SU-DHL-6 (cell line): ENCODE measurements around the gene RINL.

ENCODE experiments used
- EZH2phosphoT487 ChIP-seq: fragments of 200-600 bp; sonication (generic), shearing (Covaris generic); conservative IDR thresholded peaks from 2 replicates; pipeline ENCODE4 v1.6.1; 2018; ENCODE audit warnings: mild to moderate bottlenecking, antibody characterized with exemption, low read length, moderate library complexity, mixed read lengths
- TF ChIP-seq, protein P1 (sequence below): fragments of 200-600 bp; sonication (generic); IDR thresholded peaks from one replicate; pipeline ENCODE4 v1.5.1; 2017; ENCODE audit warnings: antibody characterized with exemption, mild to moderate bottlenecking, low read length, moderate library complexity; ENCODE audit not compliant: insufficient read depth, poor library complexity, severe bottlenecking

DNA sequence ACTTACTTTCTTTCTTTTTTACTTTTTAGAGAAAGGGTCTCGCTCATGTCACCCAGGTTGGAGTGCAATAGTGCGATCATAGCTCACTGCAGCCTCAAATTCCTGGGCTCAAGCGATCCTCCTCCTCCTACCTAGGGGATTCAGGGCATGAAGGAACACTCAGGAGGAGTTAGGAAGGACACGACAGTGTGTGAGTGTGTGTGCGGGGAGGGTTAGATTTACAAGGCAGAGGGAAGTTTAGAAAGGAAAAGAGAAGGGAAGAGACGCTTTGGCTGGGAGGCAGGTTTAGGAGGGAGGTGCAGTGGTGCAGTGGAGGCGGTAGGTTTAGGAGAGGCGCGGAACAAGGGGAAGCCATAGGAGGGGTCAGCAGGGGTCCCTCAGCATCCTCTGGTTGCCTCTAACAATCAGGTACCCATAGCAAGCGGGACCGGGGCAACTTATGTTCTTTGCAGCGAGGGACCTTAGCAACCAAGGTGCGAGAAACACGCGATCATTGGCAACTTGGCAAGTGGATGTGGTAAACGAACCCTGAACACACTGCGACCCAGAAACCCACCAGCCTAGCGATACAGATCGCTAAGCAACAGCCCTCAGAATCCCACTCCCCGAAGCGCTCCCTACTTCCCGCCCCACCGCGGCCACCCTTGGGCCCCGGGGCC, 20.8 kb upstream of the RINL start:
- TF ChIP-seq, protein P1, sequence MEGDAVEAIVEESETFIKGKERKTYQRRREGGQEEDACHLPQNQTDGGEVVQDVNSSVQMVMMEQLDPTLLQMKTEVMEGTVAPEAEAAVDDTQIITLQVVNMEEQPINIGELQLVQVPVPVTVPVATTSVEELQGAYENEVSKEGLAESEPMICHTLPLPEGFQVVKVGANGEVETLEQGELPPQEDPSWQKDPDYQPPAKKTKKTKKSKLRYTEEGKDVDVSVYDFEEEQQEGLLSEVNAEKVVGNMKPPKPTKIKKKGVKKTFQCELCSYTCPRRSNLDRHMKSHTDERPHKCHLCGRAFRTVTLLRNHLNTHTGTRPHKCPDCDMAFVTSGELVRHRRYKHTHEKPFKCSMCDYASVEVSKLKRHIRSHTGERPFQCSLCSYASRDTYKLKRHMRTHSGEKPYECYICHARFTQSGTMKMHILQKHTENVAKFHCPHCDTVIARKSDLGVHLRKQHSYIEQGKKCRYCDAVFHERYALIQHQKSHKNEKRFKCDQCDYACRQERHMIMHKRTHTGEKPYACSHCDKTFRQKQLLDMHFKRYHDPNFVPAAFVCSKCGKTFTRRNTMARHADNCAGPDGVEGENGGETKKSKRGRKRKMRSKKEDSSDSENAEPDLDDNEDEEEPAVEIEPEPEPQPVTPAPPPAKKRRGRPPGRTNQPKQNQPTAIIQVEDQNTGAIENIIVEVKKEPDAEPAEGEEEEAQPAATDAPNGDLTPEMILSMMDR: no peak
- TF ChIP-seq EZH2phosphoT487: no peak
